Spleen (tissue), 7 donors: ENCODE data around the gene TRHDE.
A peak's percentile ranks its signal among the peaks of the same experiment; 100 is the strongest.

ENCODE experiments used
- CTCF ChIP-seq, 11 experiments: fragments of 200-600 bp in 7 of 11; fragments of 450-650 bp in 4 of 11; sonication (generic) in 4 of 11; IDR thresholded peaks in 8 of 11; conservative IDR thresholded peaks in 3 of 11; 1 replicate in 7 of 11; 2 replicates in 4 of 11; pipeline versions ENCODE4 v1.4.0 to v1.8.0; 2016 to 2021; ENCODE audit warnings: antibody characterized with exemption in 11 of 11, inconsistent platforms in 4 of 11, mild to moderate bottlenecking in 1 of 11
- POLR2AphosphoS5 ChIP-seq, 3 donors: sonication (generic); formaldehyde crosslinking; IDR thresholded peaks; one replicate each; pipeline ENCODE4 v1.5.1; 2017; ENCODE audit warnings: antibody characterized with exemption in 3 of 3
- donor health status: DM: no; HTN: no; CAD: no; lungs with moderate emphysema.
- donor health status: DM: no; HTN: no; CAD: no.
- donor health status: DM: no; HTN: no; CAD: no.

- no peak for TF ChIP-seq CTCF (IDR thresholded peaks at IDR 0.05 in 8 of 11, conservative IDR thresholded peaks at IDR 0.05 in 3 of 11)
- TF ChIP-seq POLR2AphosphoS5 (IDR thresholded peaks at IDR 0.05) = peak in 1 of 3 donors; percentile 15
These were observed 1.7 kb downstream of the TRHDE start for GRCh38 chr12:72273851-72274351.
